Mononuclear cell (primary cell): ENCODE data around the gene BCAS3. TPM values are rescaled to one million over a fixed set of nuclear protein-coding genes. Genes with fewer than 3 reads are reported as not detected.
"Not testable (repeated sequence)": the region's sequence is repeated elsewhere in the genome, so short reads cannot be mapped to it uniquely, and the experiment has no call there.

Source experiments
- H3K27me3 ChIP-seq: 2 replicates; pipeline ENCODE4 v1.6.0; 2011; ENCODE audit warnings: low read length, control low read depth; ENCODE audit not compliant: insufficient read depth
- H3K4me1 ChIP-seq: 2 replicates; pipeline ENCODE4 v1.5.1; 2011; ENCODE audit warnings: mild to moderate bottlenecking, low read length, control low read depth; ENCODE audit not compliant: insufficient read depth
- H3K4me3 ChIP-seq: 2 replicates; pipeline ENCODE4 v1.5.1; 2011; ENCODE audit warnings: mild to moderate bottlenecking, low read length, moderate library complexity
- H3K9me3 ChIP-seq: 2 replicates; pipeline ENCODE4 v1.5.1; 2011; ENCODE audit warnings: low read depth, mild to moderate bottlenecking, control low read depth, low read length
- total RNA-seq: library from RNA; depleted of rRNA; stranded (reverse); fragments of >200 nt; gene quantifications from one replicate; pipeline ENCODE4 v1.2.3, GENCODE V29; 2012

BCAS3 gene
- total RNA-seq, 1 donor, result 23.9 TPM

- Histone ChIP-seq H3K9me3 (no peaks in the 10 kb centered on the region), H3K4me1 (no peaks in the 10 kb centered on the region), H3K4me3 (no peak overlapping the region), H3K27me3 (no peaks in the 10 kb centered on the region)
These were observed 282.9 kb downstream of the BCAS3 start for GRCh38 chr17:60960398-60961065.

GRCh38 chr17:60964160-60964559, 286.5 kb downstream of the BCAS3 start:
- no peak overlapping the region for H3K4me3 ChIP-seq
- no peaks in the 10 kb centered on the region for H3K27me3 ChIP-seq
- H3K9me3 ChIP-seq, result peaks cover 6% of the 10 kb centered on the region
- no peaks in the 10 kb centered on the region for H3K4me1 ChIP-seq

GRCh38 chr17:60968266-60968665, 290.6 kb downstream of the BCAS3 start:
- H3K4me3 ChIP-seq, result no peak overlapping the region
- no peaks in the 10 kb centered on the region for H3K27me3 ChIP-seq
- peaks cover 6% of the 10 kb centered on the region for H3K9me3 ChIP-seq
- H3K4me1 ChIP-seq, result no peaks in the 10 kb centered on the region

GRCh38 chr17:60969500-60970037, 291.9 kb downstream of the BCAS3 start:
- Histone ChIP-seq H3K4me1 (no peaks in the 10 kb centered on the region), H3K4me3 (no peak overlapping the region), H3K9me3 (peaks cover 6% of the 10 kb centered on the region), H3K27me3 (no peaks in the 10 kb centered on the region)

GRCh38 chr17:60970741-60971140, 293.1 kb downstream of the BCAS3 start:
- Histone ChIP-seq H3K4me1 (no peaks in the 10 kb centered on the region), H3K9me3 (peaks cover 6% of the 10 kb centered on the region), H3K4me3 (no peak overlapping the region), H3K27me3 (no peaks in the 10 kb centered on the region)

- no peaks in the 10 kb centered on the region for H3K4me1 ChIP-seq
- H3K27me3 ChIP-seq, result no peaks in the 10 kb centered on the region
- H3K4me3 ChIP-seq, result no peak overlapping the region
- peaks cover 6% of the 10 kb centered on the region for H3K9me3 ChIP-seq
These were observed 294.1 kb downstream of the BCAS3 start for GRCh38 chr17:60971515-60972369.

GRCh38 chr17:60976861-60977260, 299.2 kb downstream of the BCAS3 start:
- not testable (repeated sequence) for H3K9me3 ChIP-seq, H3K4me3 ChIP-seq, H3K27me3 ChIP-seq, H3K4me1 ChIP-seq

- Histone ChIP-seq H3K9me3 (no peaks in the 10 kb centered on the region), H3K4me3 (no peak overlapping the region), H3K4me1 (no peaks in the 10 kb centered on the region), H3K27me3 (no peaks in the 10 kb centered on the region)
These were observed 311.7 kb downstream of the BCAS3 start for GRCh38 chr17:60989379-60989778.

- Histone ChIP-seq H3K4me3 (no peak overlapping the region), H3K9me3 (no peaks in the 10 kb centered on the region), H3K27me3 (no peaks in the 10 kb centered on the region), H3K4me1 (no peaks in the 10 kb centered on the region)
These were observed 312.2 kb downstream of the BCAS3 start for GRCh38 chr17:60989846-60990245.

GRCh38 chr17:60993497-60993896, 315.8 kb downstream of the BCAS3 start:
- no peak overlapping the region for H3K4me3 ChIP-seq
- no peaks in the 10 kb centered on the region for H3K27me3 ChIP-seq
- no peaks in the 10 kb centered on the region for H3K4me1 ChIP-seq
- H3K9me3 ChIP-seq, result no peaks in the 10 kb centered on the region

GRCh38 chr17:60995680-60996079, 318.0 kb downstream of the BCAS3 start:
- no peaks in the 10 kb centered on the region for H3K4me1 ChIP-seq
- H3K27me3 ChIP-seq, result no peaks in the 10 kb centered on the region
- no peak overlapping the region for H3K4me3 ChIP-seq
- no peaks in the 10 kb centered on the region for H3K9me3 ChIP-seq

- Histone ChIP-seq H3K27me3 (no peaks in the 10 kb centered on the region), H3K4me1 (no peaks in the 10 kb centered on the region), H3K9me3 (no peaks in the 10 kb centered on the region), H3K4me3 (no peak overlapping the region)
These were observed 323.3 kb downstream of the BCAS3 start for GRCh38 chr17:61000911-61001310.

- Histone ChIP-seq H3K4me3 (no peak overlapping the region), H3K4me1 (no peaks in the 10 kb centered on the region), H3K27me3 (no peaks in the 10 kb centered on the region), H3K9me3 (no peaks in the 10 kb centered on the region)
These were observed 324.7 kb downstream of the BCAS3 start for GRCh38 chr17:61002316-61002736.

- no peak overlapping the region for H3K4me3 ChIP-seq
- no peaks in the 10 kb centered on the region for H3K9me3 ChIP-seq
- no peaks in the 10 kb centered on the region for H3K27me3 ChIP-seq
- H3K4me1 ChIP-seq, result no peaks in the 10 kb centered on the region
These were observed 327.7 kb downstream of the BCAS3 start for GRCh38 chr17:61005358-61005757.

GRCh38 chr17:61005958-61006357, 328.3 kb downstream of the BCAS3 start:
- not testable (repeated sequence) for H3K27me3 ChIP-seq, H3K9me3 ChIP-seq, H3K4me3 ChIP-seq, H3K4me1 ChIP-seq
